OCI-LY7 (cell line): ENCODE measurements around the gene LHFPL2.

Experiments used
- EZH2phosphoT487 ChIP-seq: fragments of 200-600 bp; sonication (generic); IDR thresholded peaks from 2 replicates; pipeline ENCODE4 v1.6.1; 2018; ENCODE audit warnings: low read depth, borderline replicate concordance, mild to moderate bottlenecking, mixed run types, antibody characterized with exemption, low read length, moderate library complexity, mixed read lengths
- TF ChIP-seq, protein P1 (sequence below): fragments of 200-600 bp; sonication (generic); conservative IDR thresholded peaks from 2 replicates; pipeline ENCODE4 v1.5.1; 2014; ENCODE audit warnings: mild to moderate bottlenecking, antibody characterized with exemption, low read length, moderate library complexity, mixed read lengths

DNA sequence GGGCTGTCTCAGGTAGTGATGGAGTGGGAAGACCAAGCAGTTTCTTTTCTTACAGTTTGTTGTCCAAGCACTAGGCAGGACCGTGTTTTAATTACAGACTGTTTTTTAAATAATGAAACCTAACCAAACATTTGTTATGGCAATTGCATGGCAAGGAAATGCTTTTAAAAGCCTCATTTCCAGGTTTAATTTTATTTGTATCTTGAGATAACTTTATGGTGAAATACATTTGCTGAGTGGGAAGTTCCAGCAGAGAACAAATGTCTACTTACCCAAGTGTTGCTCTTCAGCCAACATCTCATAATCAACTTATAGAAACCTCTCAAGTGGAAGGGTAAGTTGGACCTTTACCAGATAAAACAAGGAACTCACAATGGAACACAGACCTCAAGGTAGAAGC lies 11.8 kb upstream of the LHFPL2 start:
- TF ChIP-seq, protein P1, sequence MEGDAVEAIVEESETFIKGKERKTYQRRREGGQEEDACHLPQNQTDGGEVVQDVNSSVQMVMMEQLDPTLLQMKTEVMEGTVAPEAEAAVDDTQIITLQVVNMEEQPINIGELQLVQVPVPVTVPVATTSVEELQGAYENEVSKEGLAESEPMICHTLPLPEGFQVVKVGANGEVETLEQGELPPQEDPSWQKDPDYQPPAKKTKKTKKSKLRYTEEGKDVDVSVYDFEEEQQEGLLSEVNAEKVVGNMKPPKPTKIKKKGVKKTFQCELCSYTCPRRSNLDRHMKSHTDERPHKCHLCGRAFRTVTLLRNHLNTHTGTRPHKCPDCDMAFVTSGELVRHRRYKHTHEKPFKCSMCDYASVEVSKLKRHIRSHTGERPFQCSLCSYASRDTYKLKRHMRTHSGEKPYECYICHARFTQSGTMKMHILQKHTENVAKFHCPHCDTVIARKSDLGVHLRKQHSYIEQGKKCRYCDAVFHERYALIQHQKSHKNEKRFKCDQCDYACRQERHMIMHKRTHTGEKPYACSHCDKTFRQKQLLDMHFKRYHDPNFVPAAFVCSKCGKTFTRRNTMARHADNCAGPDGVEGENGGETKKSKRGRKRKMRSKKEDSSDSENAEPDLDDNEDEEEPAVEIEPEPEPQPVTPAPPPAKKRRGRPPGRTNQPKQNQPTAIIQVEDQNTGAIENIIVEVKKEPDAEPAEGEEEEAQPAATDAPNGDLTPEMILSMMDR = no peak
- no peak for TF ChIP-seq EZH2phosphoT487
